Keratinocyte (primary cell): ENCODE measurements around the gene PRORP. TPM values are rescaled to one million over a fixed set of nuclear protein-coding genes. Genes with fewer than 3 reads are reported as not detected.

Experiments
- DNase-seq: peaks from one replicate; pipeline ENCODE4 v3.0.0-alpha.2; 2011; ENCODE audit warnings: low read depth, missing footprints, low spot score
- FAIRE-seq: peaks from 2 replicates; lab custom pipeline; 2011; peaks lifted over from hg19 to GRCh38; lab: Jason Lieb, UNC
- H2AFZ ChIP-seq: 2 replicates; pipeline ENCODE4 v1.6.0; 2012; ENCODE audit warnings: low read length, control low read depth, inconsistent platforms; ENCODE audit not compliant: control insufficient read depth
- H3K27ac ChIP-seq: 2 replicates; pipeline ENCODE4 v1.5.1; 2011; ENCODE audit warnings: low read length; ENCODE audit not compliant: control insufficient read depth, insufficient read depth
- H3K27me3 ChIP-seq: 3 replicates; pipeline ENCODE4 v1.6.0; 2011; ENCODE audit warnings: low read length; ENCODE audit not compliant: control insufficient read depth, insufficient read depth; ENCODE audit errors: extremely low read depth
- H3K36me3 ChIP-seq, 2 experiments: 2 replicates in 1 of 2; 3 replicates in 1 of 2; pipeline ENCODE4 v1.5.1; 2011; ENCODE audit warnings: low read length in 2 of 2, mild to moderate bottlenecking in 1 of 2; ENCODE audit not compliant: control insufficient read depth in 2 of 2, insufficient read depth in 2 of 2; ENCODE audit errors: extremely low read depth in 1 of 2
- H3K4me1 ChIP-seq: 3 replicates; pipeline ENCODE4 v1.5.1; 2011; ENCODE audit warnings: low read length; ENCODE audit not compliant: control insufficient read depth, insufficient read depth; ENCODE audit errors: extremely low read depth
- H3K4me2 ChIP-seq: 3 replicates; pipeline ENCODE4 v1.6.0; 2011; ENCODE audit warnings: low read depth, low read length; ENCODE audit not compliant: control insufficient read depth, insufficient read depth; ENCODE audit errors: extremely low read depth
- H3K4me3 ChIP-seq, 3 experiments: fragments of 200-600 bp in 1 of 3; sonication (generic) in 1 of 3; 2 replicates in 2 of 3; 3 replicates in 1 of 3; pipeline ENCODE4 v1.5.1; 2011 to 2016; ENCODE audit warnings: low read length in 3 of 3, mild to moderate bottlenecking in 3 of 3, control low read depth in 2 of 3, inconsistent platforms in 1 of 3, low read depth in 1 of 3, mixed read lengths in 1 of 3, mixed run types in 1 of 3, moderate library complexity in 1 of 3; ENCODE audit not compliant: control insufficient read depth in 2 of 3, insufficient read depth in 2 of 3; ENCODE audit errors: extremely low read depth in 1 of 3
- H3K79me2 ChIP-seq: 2 replicates; pipeline ENCODE4 v1.6.0; 2012; ENCODE audit warnings: low read length; ENCODE audit not compliant: control insufficient read depth, insufficient read depth
- H3K9ac ChIP-seq: 3 replicates; pipeline ENCODE4 v1.6.0; 2011; ENCODE audit warnings: low read length; ENCODE audit not compliant: control insufficient read depth, insufficient read depth; ENCODE audit errors: extremely low read depth
- H3K9me1 ChIP-seq: 3 replicates; pipeline ENCODE4 v1.6.0; 2011; ENCODE audit warnings: low read length; ENCODE audit not compliant: control insufficient read depth, insufficient read depth; ENCODE audit errors: extremely low read depth
- H3K9me3 ChIP-seq: 2 replicates; pipeline ENCODE4 v1.5.1; 2012; ENCODE audit warnings: low read depth, low read length; ENCODE audit not compliant: control insufficient read depth
- H4K20me1 ChIP-seq: 3 replicates; pipeline ENCODE4 v1.6.0; 2011; ENCODE audit warnings: low read length; ENCODE audit not compliant: control insufficient read depth, insufficient read depth; ENCODE audit errors: extremely low read depth
- CTCF ChIP-seq, 3 experiments: IDR thresholded peaks in 1 of 3; conservative IDR thresholded peaks in 1 of 3; optimal IDR thresholded peaks in 1 of 3; 2 replicates in 2 of 3; 3 replicates in 1 of 3; pipeline versions ENCODE3 to v1.5.1; 2011; ENCODE audit warnings: low read length in 3 of 3, mild to moderate bottlenecking in 3 of 3, moderate library complexity in 2 of 3, control low read depth in 1 of 3, inconsistent platforms in 1 of 3; ENCODE audit not compliant: insufficient read depth in 2 of 3; ENCODE audit errors: extremely low read depth in 1 of 3
- EZH2 ChIP-seq: IDR thresholded peaks from one replicate; pipeline ENCODE4 v1.6.1; 2012; ENCODE audit warnings: inconsistent platforms, mild to moderate bottlenecking, low read length, moderate library complexity
- dilution Hi-C: fragments of 300-500 bp; cut with MboI; formaldehyde crosslinking; loops from one replicate; pipeline ENCODE4 v1.7.0; 2020; ENCODE audit warnings: low sequenced_read_pairs; ENCODE audit not compliant: extremely low pct_ligation_motif_present
- polyA plus RNA-seq, 5 experiments: library from polyadenylated mRNA; depleted of rRNA in 3 of 5; stranded (reverse) in 3 of 5; stranded (forward) in 1 of 5; unstranded in 1 of 5; fragments of >200 nt; gene quantifications; 1 replicate in 1 of 5; 2 replicates in 3 of 5; 3 replicates in 1 of 5; pipeline versions ENCODE4 v1.2.1 to v1.2.3, GENCODE V29; 2011 to 2012; ENCODE audit warnings: missing spikeins in 2 of 5, low read depth in 1 of 5, low replicate concordance in 1 of 5

Gene PRORP
- polyA plus RNA-seq, 1 donor (not counting 4 experiments of a cell fraction or from before 2014, with no cell fraction given): 51.9 TPM

DNA sequence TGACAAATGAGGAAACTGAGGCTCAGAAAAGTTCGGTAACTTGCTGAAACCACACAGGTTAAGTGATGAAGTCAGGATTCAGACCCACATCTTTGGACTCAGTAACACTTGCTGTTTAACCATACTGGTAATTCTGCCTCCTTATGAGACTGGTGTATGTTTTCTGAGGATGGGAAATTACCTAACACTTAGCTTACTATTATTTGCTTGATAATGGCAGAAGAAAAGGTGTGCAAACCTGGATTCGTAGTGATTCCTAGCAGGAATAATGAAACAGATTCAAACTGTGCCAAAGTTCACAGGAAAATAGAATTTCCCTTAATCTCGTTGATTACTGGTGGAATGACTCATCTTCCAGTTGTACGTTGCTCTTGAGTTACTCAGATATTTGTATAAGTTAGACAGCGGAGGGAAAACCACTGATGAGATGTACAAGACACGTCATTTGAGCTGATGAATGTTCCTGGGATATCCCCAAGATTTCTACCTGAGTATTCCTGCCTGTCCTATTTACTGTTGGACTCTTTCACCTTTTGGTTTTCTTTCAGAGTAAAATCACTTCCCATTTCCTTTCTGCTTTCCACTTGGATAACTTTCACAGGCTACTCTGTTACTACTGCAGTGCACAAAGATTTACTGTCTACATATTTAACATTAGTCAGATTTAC, 37.5 kb downstream of the PRORP start:
- Histone ChIP-seq H3K4me3 (peak overlapping the region in 2 of 3 experiments; percentile 45 to 47), H3K4me1 (peaks cover 42% of the 10 kb centered on the region), H2AFZ (no peak overlapping the region), H3K4me2 (peak overlapping the region; percentile 88), H3K79me2 (peaks cover 3% of the 10 kb centered on the region), H3K9me3 (no peaks in the 10 kb centered on the region), H3K27ac (peak overlapping the region; percentile 89), H3K36me3 (peaks cover 3 to 8% of the 10 kb centered on the region in 2 experiments), H4K20me1 (no peaks in the 10 kb centered on the region), H3K9me1 (no peaks in the 10 kb centered on the region), H3K27me3 (no peaks in the 10 kb centered on the region), H3K9ac (peak overlapping the region; percentile 63)
- dilution Hi-C loops: no loop called here
- TF ChIP-seq EZH2 (no peak), CTCF (optimal IDR thresholded peaks at IDR 0.05 in 1 of 3, IDR thresholded peaks at IDR 0.05 in 1 of 3, conservative IDR thresholded peaks at IDR 0.05 in 1 of 3; ENCODE audit: extremely low read depth in 1 of 3, insufficient read depth in 2 of 3, low read length in 3 of 3) (no peak)
- FAIRE-seq (peak; percentile 88), DNase-seq (peak; percentile 69)

GRCh38 chr14:35161231-35161630, 38.9 kb downstream of the PRORP start:
- Histone ChIP-seq H3K9me3 (no peaks in the 10 kb centered on the region), H3K79me2 (peaks cover 5% of the 10 kb centered on the region), H3K9me1 (no peaks in the 10 kb centered on the region), H3K4me1 (peaks cover 29% of the 10 kb centered on the region), H3K27me3 (no peaks in the 10 kb centered on the region), H3K4me3 (no peak overlapping the region), H4K20me1 (no peaks in the 10 kb centered on the region), H3K4me2 (no peak overlapping the region), H3K27ac (peak overlapping the region; percentile 89), H2AFZ (no peak overlapping the region), H3K36me3 (peaks cover 3 to 8% of the 10 kb centered on the region in 2 experiments), H3K9ac (peak overlapping the region; percentile 63)
- dilution Hi-C loops: no loop called here
- FAIRE-seq: no peak
- TF ChIP-seq CTCF (optimal IDR thresholded peaks at IDR 0.05 in 1 of 3, IDR thresholded peaks at IDR 0.05 in 1 of 3, conservative IDR thresholded peaks at IDR 0.05 in 1 of 3; ENCODE audit: extremely low read depth in 1 of 3, insufficient read depth in 2 of 3, low read length in 3 of 3) (no peak), EZH2 (no peak)
- no peak for DNase-seq
